ENCODE results near the gene PHF20. TPM values are rescaled to one million over a fixed set of nuclear protein-coding genes. Genes with fewer than 3 reads are reported as not detected.
"Not testable (repeated sequence)": the region's sequence is repeated elsewhere in the genome, so short reads cannot be mapped to it uniquely, and the experiment has no call there.

Gene PHF20
- total and polyA plus RNA-seq, 2 experiments from 2014 or later: 23.3 to 35.4 TPM

DNA sequence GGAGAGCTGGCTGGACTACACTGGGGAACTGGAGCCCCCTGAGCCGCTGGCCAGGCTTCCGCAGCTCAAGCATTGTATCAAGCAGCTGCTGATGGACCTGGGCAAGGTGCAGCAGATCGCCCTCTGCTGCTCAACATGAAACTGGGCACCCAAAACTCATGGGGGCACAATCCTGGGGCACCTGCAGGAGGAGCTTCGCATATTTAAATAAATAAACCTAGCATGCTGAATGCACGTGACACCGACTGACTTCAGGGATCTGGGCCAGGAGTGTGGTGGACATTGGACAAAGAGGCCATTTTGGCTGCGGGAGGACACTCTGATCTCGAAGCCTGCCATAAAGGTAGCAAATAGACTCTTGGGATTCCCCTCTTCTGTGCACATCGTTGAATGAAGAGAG is 175.7 kb downstream of the PHF20 start:
- Histone ChIP-seq H3K9me3 (ENCODE audit: low read depth) (no peaks in the 10 kb centered on the region), H3K4me3 (no peak overlapping the region), H3K27ac (no peak overlapping the region), H4K20me1 (ENCODE audit: insufficient read depth) (no peaks in the 10 kb centered on the region), H3K9ac (no peak overlapping the region), H3K4me2 (ENCODE audit: unreplicated experiment) (no peak overlapping the region), H3K4me1 (ENCODE audit: insufficient read depth) (peaks cover 5% of the 10 kb centered on the region), H3K36me3 (ENCODE audit: low read depth) (peaks cover 4% of the 10 kb centered on the region; the same call in 1 of the 2 replicates), H3K9me2 (ENCODE audit: insufficient read depth) (no peaks in the 10 kb centered on the region), H3F3A (ENCODE audit: insufficient read depth) (peaks cover 21% of the 10 kb centered on the region), H3K27me3 (replicated peaks; ENCODE audit: insufficient read depth) (no peaks in the 10 kb centered on the region), H2AFZ (no peak overlapping the region), H3K79me2 (ENCODE audit: insufficient read depth) (peaks cover 18% of the 10 kb centered on the region)
- in situ Hi-C loops (cut with MboI): no loop called here
- no peak for TF ChIP-seq EZH2 (IDR thresholded peaks at IDR 0.05; ENCODE audit: insufficient read depth, poor library complexity, severe bottlenecking)
- WGBS, 2 experiments (ENCODE audit: low coverage in 1 of 2, low lambda C conversion rate in 2 of 2, missing lambda C conversion rate in 2 of 2): 76 to 78% methylated on average over 9 of the region's 9 CpGs
- DNase-seq: peak; percentile 45

DNA sequence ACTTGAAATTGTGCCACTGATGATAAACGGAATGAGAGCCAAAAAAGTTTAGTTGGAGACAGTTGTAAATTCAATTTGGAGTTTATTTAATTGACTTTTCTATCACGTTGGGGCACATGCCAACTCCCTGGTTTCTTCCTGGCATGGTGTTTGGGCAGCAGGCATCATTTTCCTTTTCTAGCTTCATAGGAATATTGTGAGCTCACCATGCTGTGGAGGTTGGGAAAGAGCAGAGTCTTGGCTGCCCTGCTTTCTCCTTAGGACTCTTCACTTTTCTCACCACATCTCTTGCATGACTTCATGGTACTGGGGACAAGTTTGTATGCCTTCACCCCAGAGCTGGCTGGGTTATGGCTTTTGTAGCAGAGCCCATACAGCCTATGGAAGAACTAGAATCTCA is 176.1 kb downstream of the PHF20 start:
- no peaks in the 10 kb centered on the region for H3K27me3 ChIP-seq (replicated peaks; ENCODE audit: insufficient read depth)
- no peak overlapping the region for H3K4me2 ChIP-seq (ENCODE audit: unreplicated experiment)
- H3K79me2 ChIP-seq (ENCODE audit: insufficient read depth): peaks cover 22% of the 10 kb centered on the region
- peaks cover 25% of the 10 kb centered on the region for H3F3A ChIP-seq (ENCODE audit: insufficient read depth)
- 61 to 63% methylated on average over 2 of the region's 2 CpGs for WGBS, 2 experiments (ENCODE audit: low coverage in 1 of 2, low lambda C conversion rate in 2 of 2, missing lambda C conversion rate in 2 of 2)
- H3K4me1 ChIP-seq (ENCODE audit: insufficient read depth): peaks cover 9% of the 10 kb centered on the region
- no peaks in the 10 kb centered on the region for H4K20me1 ChIP-seq (ENCODE audit: insufficient read depth)
- no peak overlapping the region for H3K4me3 ChIP-seq
- TF ChIP-seq EZH2 (IDR thresholded peaks at IDR 0.05; ENCODE audit: insufficient read depth, poor library complexity, severe bottlenecking) (no peak), EZH2phosphoT487 (IDR thresholded peaks at IDR 0.05; ENCODE audit: insufficient read depth, low read depth) (no peak)
- H3K9me2 ChIP-seq (ENCODE audit: insufficient read depth): no peaks in the 10 kb centered on the region
- no peak overlapping the region for H2AFZ ChIP-seq
- no peak overlapping the region for H3K9ac ChIP-seq
- peaks cover 4% of the 10 kb centered on the region; the same call in 1 of the 2 replicates for H3K36me3 ChIP-seq (ENCODE audit: low read depth)
- DNase-seq: no peak
- H3K9me3 ChIP-seq (ENCODE audit: low read depth): no peaks in the 10 kb centered on the region
- no peak overlapping the region for H3K27ac ChIP-seq
- in situ Hi-C loops (cut with MboI): no loop called here

- in situ Hi-C loops (cut with MboI): no loop called here
- DNase-seq: no peak
- Histone ChIP-seq H3K9me2 (ENCODE audit: insufficient read depth) (no peaks in the 10 kb centered on the region), H3K4me1 (ENCODE audit: insufficient read depth) (peaks cover 12% of the 10 kb centered on the region), H3K4me2 (ENCODE audit: unreplicated experiment) (no peak overlapping the region), H3K4me3 (no peak overlapping the region), H3K36me3 (ENCODE audit: low read depth) (no peaks in the 10 kb centered on the region; the same call in 1 of the 2 replicates), H3K27ac (no peak overlapping the region), H3F3A (ENCODE audit: insufficient read depth) (peaks cover 31% of the 10 kb centered on the region), H4K20me1 (ENCODE audit: insufficient read depth) (no peaks in the 10 kb centered on the region), H3K79me2 (ENCODE audit: insufficient read depth) (peaks cover 29% of the 10 kb centered on the region), H2AFZ (no peak overlapping the region), H3K9ac (no peak overlapping the region), H3K27me3 (replicated peaks; ENCODE audit: insufficient read depth) (no peaks in the 10 kb centered on the region), H3K9me3 (ENCODE audit: low read depth) (no peaks in the 10 kb centered on the region)
- WGBS, 2 experiments (ENCODE audit: low coverage in 1 of 2, low lambda C conversion rate in 2 of 2, missing lambda C conversion rate in 2 of 2): 90 to 93% methylated on average over 7 of the region's 7 CpGs
- no peak for TF ChIP-seq EZH2 (IDR thresholded peaks at IDR 0.05; ENCODE audit: insufficient read depth, poor library complexity, severe bottlenecking)
- TF ChIP-seq EZH2phosphoT487 (IDR thresholded peaks at IDR 0.05; ENCODE audit: insufficient read depth, low read depth): no peak
Measured at GRCh38 chr20:35950093-35950492, 178.3 kb downstream of the PHF20 start.

GRCh38 chr20:35952080-35952479 is 180.3 kb downstream of the PHF20 start:
- peak overlapping the region; percentile 83; the same call in 1 of the 2 replicates for H3K4me3 ChIP-seq
- WGBS, 2 experiments (ENCODE audit: low coverage in 1 of 2, low lambda C conversion rate in 2 of 2, missing lambda C conversion rate in 2 of 2): 98 to 99% methylated on average over 14 of the region's 14 CpGs
- H3K9me2 ChIP-seq (ENCODE audit: insufficient read depth); DNase-seq; H2AFZ ChIP-seq; H3K9me3 ChIP-seq (ENCODE audit: low read depth); H3K36me3 ChIP-seq (ENCODE audit: low read depth); H4K20me1 ChIP-seq (ENCODE audit: insufficient read depth); in situ Hi-C loops (cut with MboI); H3K27me3 ChIP-seq (replicated peaks; ENCODE audit: insufficient read depth): not testable (repeated sequence)
- peak overlapping the region; percentile 92 for H3K9ac ChIP-seq
- peaks cover 39% of the 10 kb centered on the region for H3K79me2 ChIP-seq (ENCODE audit: insufficient read depth)
- peaks cover 31% of the 10 kb centered on the region for H3F3A ChIP-seq (ENCODE audit: insufficient read depth)
- H3K27ac ChIP-seq: peak overlapping the region; percentile 87; the same call in 1 of the 2 replicates
- peak overlapping the region; percentile 97 for H3K4me2 ChIP-seq (ENCODE audit: unreplicated experiment)
- peaks cover 18% of the 10 kb centered on the region for H3K4me1 ChIP-seq (ENCODE audit: insufficient read depth)
